NK-92 (cell line): Measurements from ENCODE around the gene BSND.

ENCODE experiments used
- DNase-seq: peaks from one replicate; lab custom pipeline; 2025; ENCODE audit not compliant: unreplicated experiment; lab: John Stamatoyannopoulos, UW

Gene BSND

DNA sequence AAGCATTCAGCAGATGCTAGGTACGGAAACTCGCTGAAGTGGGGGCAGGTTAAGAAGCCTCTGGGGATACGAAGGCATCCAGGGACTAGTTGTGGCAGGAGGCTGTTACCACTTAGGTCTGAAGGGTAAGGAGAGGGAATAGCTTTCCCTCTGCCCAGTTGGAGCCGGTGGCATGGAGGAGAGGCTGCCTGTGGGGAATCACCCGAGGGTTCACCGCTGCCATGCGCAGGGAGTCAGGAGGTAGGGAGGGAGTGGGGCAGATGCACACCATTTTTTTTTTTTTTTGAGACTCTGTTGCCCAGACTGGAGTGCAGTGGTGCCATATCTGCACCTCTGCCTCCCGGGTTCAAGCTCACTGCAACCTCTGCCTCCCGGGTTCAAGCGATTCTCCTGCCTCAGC, 46.7 kb downstream of the BSND start:
- DNase-seq: no peak

- DNase-seq: no peak
These were observed 48.1 kb downstream of the BSND start for GRCh38 chr1:55046871-55047270.

DNA sequence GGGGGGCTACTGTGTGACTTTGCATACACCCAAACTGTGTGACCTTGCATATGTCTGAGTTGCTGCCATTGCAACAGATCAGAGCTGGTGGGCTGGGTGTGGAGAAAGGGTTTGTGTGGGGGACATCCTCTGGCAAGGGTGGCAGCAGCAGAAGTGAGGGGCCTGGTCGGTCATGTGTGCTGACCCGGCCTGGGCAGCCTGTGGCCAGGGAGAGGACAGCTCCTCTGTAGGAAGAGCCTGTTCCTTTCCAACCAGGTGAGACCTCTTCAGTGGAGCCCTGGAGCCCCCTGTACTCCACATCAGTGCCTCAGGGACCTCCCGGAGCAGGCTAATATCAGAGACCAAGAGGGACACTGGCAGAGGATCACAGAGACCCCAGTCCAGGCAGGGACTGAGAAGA, 48.9 kb downstream of the BSND start:
- DNase-seq: no peak

GRCh38 chr1:55048453-55049270, 49.9 kb downstream of the BSND start:
- no peak for DNase-seq

GRCh38 chr1:55049271-55049913, 50.7 kb downstream of the BSND start:
- no peak for DNase-seq

DNA sequence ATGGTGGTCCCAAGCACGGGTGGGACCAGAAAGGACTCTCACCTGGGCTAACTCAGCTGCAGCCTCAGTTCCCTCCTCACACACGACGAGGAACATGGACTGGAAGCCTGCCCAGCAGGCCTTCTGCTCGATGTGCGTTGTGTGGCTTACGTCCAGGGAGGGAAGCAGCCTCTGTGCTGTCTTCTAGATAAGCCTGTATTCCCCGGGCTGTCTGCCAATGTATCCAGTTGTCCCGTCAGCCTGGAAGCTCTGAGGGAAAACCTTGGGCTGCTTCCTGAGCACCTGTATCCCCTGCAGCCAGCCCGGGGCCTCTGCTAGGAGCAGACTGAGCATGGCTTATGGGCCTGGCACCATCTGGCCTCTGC, 51.2 kb downstream of the BSND start:
- DNase-seq: no peak

DNA sequence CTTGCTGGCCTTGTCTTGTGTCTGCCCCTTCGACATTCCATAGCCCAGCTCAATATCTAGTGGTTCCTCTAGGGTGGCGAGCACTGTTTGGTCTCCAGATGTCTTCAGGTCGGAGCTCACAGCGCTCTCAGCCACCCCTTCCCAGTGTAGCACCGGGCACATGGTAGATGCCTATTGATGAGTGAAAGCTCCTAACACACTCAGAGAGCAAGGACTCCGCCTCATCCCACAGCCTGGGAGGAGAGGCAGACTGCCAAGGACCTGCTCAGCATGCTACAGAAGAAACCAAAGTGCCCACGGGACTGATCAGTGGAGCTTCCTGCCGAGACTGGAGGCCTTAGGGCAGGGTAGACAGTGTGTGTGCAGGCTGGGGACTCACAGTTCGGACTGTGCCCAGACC, 51.5 kb downstream of the BSND start:
- DNase-seq: no peak

GRCh38 chr1:55051169-55051568, 52.4 kb downstream of the BSND start:
- no peak for DNase-seq

GRCh38 chr1:55051621-55052020, 52.9 kb downstream of the BSND start:
- DNase-seq: no peak

- no peak for DNase-seq
These were observed 53.7 kb downstream of the BSND start for GRCh38 chr1:55052221-55053142.

DNA sequence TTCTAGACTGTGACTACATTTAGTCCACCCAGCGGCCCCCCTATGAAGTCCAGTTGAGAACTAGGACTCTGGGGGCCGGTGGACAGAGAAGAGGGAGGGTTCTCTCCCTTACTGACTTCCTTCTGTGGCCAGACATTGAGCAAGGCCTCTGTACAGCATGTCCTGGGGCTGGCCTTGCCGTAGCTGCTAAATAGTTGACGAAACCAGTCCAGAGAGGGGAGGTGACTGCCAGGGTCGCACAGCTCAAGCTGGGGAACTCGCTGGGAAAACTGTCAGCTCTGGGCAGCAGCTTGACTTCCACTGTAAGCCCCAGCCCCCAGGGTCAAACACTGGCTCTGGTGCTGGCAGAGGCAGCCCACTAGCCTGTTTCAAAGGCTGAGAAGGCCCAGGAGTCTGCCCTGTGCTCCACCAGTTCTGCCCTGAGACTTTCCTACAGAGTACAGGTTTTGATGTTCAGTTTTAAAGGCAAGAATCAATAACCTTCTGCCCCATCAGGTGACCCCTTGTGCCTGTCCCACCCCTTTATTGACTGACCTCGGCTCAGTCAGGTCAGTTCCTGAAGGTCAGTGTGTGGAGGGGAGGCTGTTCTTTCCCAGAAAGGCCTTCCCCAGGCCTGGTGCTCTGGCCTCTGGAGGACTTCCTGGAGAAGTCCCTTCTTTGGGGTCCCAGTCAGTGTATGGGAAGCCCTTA, 54.7 kb downstream of the BSND start:
- DNase-seq: no peak

DNA sequence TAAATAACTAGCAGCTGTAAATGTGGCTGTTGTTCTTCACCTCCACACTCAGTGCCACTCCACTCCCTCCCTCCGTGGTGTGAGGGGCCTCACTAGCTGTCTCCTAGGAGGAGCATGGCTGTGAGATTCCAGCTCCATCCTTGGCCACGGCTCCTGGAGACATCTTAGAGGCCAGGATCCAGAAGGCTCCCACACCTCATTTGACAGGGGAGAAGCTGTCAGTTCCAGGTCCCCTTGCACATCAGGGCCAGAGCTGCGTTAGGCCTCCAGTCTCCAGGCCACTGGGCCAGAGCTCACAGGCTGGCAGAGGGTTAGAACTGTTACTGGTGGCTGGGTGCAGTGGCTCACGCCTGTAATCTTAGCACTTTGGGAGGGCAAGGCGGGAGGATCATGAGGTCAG, 55.7 kb downstream of the BSND start:
- no peak for DNase-seq

- no peak for DNase-seq
These were observed 56.5 kb downstream of the BSND start for GRCh38 chr1:55055084-55055882.

DNA sequence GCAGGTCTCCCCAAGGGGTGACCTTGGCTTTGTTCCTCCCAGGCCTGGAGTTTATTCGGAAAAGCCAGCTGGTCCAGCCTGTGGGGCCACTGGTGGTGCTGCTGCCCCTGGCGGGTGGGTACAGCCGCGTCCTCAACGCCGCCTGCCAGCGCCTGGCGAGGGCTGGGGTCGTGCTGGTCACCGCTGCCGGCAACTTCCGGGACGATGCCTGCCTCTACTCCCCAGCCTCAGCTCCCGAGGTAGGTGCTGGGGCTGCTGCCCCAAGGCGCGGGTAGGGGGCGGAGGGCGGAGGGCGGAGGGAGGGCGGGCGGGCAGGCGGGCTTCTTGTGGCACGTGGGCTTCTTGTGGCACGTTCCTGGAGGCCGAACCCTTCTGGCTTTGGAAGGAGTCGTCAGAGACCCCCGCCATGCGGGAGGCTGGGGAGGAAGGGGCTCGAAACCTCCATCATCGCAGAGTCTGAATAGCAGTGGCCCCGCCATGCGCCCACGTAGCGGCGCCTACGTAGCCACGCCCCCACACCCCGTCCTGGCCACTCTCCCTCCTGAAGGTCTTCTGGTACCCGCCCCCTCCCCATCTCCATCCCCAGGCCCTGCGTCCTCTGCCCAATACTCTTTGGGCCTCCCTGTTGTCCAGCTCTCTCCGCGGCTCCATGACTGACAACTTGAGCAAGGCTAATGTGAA, 57.4 kb downstream of the BSND start:
- no peak for DNase-seq

GRCh38 chr1:55056632-55056992, 57.9 kb downstream of the BSND start:
- DNase-seq: no peak

DNA sequence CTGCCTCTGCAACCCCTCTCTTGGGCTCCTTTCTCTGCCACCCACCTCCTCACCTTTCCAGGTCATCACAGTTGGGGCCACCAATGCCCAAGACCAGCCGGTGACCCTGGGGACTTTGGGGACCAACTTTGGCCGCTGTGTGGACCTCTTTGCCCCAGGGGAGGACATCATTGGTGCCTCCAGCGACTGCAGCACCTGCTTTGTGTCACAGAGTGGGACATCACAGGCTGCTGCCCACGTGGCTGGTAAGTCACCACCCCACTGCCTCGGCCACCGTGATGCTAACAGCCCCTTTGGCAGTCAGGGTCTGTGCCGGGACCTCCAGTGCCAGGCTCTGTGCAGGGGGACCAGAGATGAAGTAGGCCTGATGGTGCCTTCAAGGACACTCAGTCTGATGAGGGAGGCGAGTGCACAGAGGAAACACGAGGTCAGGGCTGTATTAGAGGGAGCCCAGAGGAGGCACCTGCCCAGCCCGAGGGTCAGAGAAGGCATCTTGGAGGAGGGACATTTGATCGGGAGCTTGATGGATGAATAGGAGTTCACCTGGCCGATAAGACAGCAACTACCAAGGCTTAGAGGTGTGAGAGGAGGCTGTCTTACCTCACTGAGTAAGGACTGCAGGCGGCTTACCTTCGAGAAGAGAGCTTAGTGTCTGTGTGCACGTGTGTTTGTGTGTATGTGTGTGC, 58.7 kb downstream of the BSND start:
- DNase-seq: no peak

GRCh38 chr1:55057956-55058298, 59.2 kb downstream of the BSND start:
- no peak for DNase-seq

DNA sequence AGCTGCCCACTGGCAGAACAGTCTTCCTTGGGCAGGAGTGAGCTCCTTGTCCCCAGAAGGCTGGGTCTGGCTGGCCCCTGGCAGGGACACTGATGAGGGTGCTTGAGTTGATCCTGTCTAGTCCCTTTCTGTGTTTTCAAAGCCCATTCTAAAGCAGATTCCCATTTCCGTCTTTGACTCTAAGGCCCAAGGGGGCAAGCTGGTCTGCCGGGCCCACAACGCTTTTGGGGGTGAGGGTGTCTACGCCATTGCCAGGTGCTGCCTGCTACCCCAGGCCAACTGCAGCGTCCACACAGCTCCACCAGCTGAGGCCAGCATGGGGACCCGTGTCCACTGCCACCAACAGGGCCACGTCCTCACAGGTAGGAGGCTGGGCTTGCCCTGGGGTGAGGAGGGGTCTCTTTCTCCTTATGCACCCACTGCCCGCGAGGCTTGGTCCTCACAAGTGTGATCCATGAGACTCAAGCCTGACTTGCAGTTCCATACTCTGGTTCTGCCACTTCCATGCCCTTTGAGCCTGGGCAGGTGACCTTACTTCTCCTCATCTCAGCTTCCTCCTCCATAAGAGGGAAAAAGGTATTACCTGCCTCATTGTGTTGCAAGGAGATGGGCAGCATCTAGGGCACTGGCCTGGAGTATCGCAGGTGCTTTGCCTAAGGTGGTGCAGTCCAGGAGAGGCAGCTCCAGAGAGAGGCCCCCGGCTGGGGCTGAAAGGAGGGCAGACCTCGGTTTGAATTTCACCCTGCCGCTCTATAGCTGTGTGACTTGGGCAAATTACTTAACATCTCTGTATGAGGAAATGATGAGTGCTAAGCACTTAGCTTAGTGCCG, 60.8 kb downstream of the BSND start:
- no peak for DNase-seq
